H1 (cell line): Measurements from ENCODE around the gene STX11. TPM values are rescaled to one million over a fixed set of nuclear protein-coding genes. Genes with fewer than 3 reads are reported as not detected.

Experiments
- CHD2 ChIP-seq: IDR thresholded peaks from 2 replicates; pipeline ENCODE4 v1.6.1; 2012; ENCODE audit warnings: low read length, improper control_type of control experiment
- CHD7 ChIP-seq: fragments of 300-600 bp; sonication (generic); IDR thresholded peaks from 2 replicates; pipeline ENCODE4 v1.7.1; 2012; ENCODE audit warnings: low read length, moderate library complexity, mild to moderate bottlenecking, inconsistent platforms; ENCODE audit not compliant: insufficient replicate concordance
- CTCF ChIP-seq, 3 experiments: IDR thresholded peaks; 1 replicate in 2 of 3; 2 replicates in 1 of 3; pipeline versions ENCODE4 v1.5.1 to v1.6.1; 2011; ENCODE audit warnings: low read length in 3 of 3, mild to moderate bottlenecking in 3 of 3, inconsistent platforms in 2 of 3, low read depth in 1 of 3, moderate library complexity in 1 of 3; ENCODE audit not compliant: insufficient read depth in 1 of 3; ENCODE audit errors: control extremely low read depth in 1 of 3
- GABPA ChIP-seq: IDR thresholded peaks from 2 replicates; pipeline ENCODE4 v1.6.1; 2011; ENCODE audit warnings: mild to moderate bottlenecking, low read length, moderate library complexity, borderline replicate concordance; ENCODE audit not compliant: insufficient read depth
- NRF1 ChIP-seq: IDR thresholded peaks from 2 replicates; pipeline ENCODE4 v1.6.1; 2011; ENCODE audit warnings: mild to moderate bottlenecking, low read depth, low read length, improper control_type of control experiment
- POLR2AphosphoS5 ChIP-seq: IDR thresholded peaks from 2 replicates; pipeline ENCODE4 v1.6.1; 2011; ENCODE audit warnings: low read depth, low read length
- RAD21 ChIP-seq, 2 experiments: IDR thresholded peaks in 1 of 2; conservative IDR thresholded peaks in 1 of 2; 2 replicates each; pipeline ENCODE4 v1.6.1; 2011; ENCODE audit warnings: low read depth in 2 of 2, low read length in 2 of 2, improper control_type of control experiment in 1 of 2, inconsistent platforms in 1 of 2, mild to moderate bottlenecking in 1 of 2, moderate library complexity in 1 of 2
- SIN3A ChIP-seq, 2 experiments: IDR thresholded peaks in 1 of 2; conservative IDR thresholded peaks in 1 of 2; 2 replicates each; pipeline ENCODE4 v1.6.1; 2011 to 2012; ENCODE audit warnings: low read length in 2 of 2, improper control_type of control experiment in 1 of 2, low read depth in 1 of 2, mild to moderate bottlenecking in 1 of 2
- polyA plus RNA-seq, 7 experiments: library from polyadenylated mRNA; depleted of rRNA in 3 of 7; stranded (reverse) in 5 of 7; unstranded in 2 of 7; fragments of >200 nt in 5 of 7; fragments of 200-250 nt in 2 of 7; gene quantifications; 1 replicate in 5 of 7; 2 replicates in 1 of 7; 4 replicates in 1 of 7; pipeline versions ENCODE4 v1.2.1 to v1.2.3, GENCODE V29; 2011 to 2013; ENCODE audit warnings: missing spikeins in 2 of 7, mixed read lengths in 2 of 7
- total RNA-seq: library from RNA; stranded (reverse); fragmentation: NEBNext Ultra II Directional; extraction: Animal tissue kit (Norgen Biotek cat#: 25700); gene quantifications from 2 replicates; pipeline ENCODE4 v1.2.1, GENCODE V29; 2021

Gene STX11
- total and polyA plus RNA-seq, 2 of the 8 experiments (the other 6 are each of a cell fraction or from before 2014, with no cell fraction given) = 0.15 to 0.34 TPM

GRCh38 chr6:144159223-144159622 lies 8.9 kb downstream of the STX11 start (continued):
- no peak for TF ChIP-seq CHD7
- no peak for TF ChIP-seq CHD2
- no peak for TF ChIP-seq SIN3A (conservative IDR thresholded peaks at IDR 0.05 in 1 of 2, IDR thresholded peaks at IDR 0.05 in 1 of 2; ENCODE audit: low read depth in 1 of 2, low read length in 2 of 2)
- no peak for TF ChIP-seq CTCF (IDR thresholded peaks at IDR 0.05; ENCODE audit: control extremely low read depth in 1 of 3, insufficient read depth in 1 of 3, low read depth in 1 of 3, low read length in 3 of 3)
- TF ChIP-seq NRF1 = no peak
- TF ChIP-seq GABPA = no peak
- no peak for TF ChIP-seq RAD21 (IDR thresholded peaks at IDR 0.05 in 1 of 2, conservative IDR thresholded peaks at IDR 0.05 in 1 of 2; ENCODE audit: low read depth in 2 of 2, low read length in 2 of 2)
- TF ChIP-seq POLR2AphosphoS5 = no peak
